IPS-NIHi7 (cell line): ENCODE data around the gene PAOX.

ENCODE experiments used
- DNase-seq: peaks from one replicate; pipeline ENCODE4 v3.0.0; 2012; ENCODE audit warnings: mixed read lengths; ENCODE audit errors: extremely low spot score

The PAOX gene

DNA sequence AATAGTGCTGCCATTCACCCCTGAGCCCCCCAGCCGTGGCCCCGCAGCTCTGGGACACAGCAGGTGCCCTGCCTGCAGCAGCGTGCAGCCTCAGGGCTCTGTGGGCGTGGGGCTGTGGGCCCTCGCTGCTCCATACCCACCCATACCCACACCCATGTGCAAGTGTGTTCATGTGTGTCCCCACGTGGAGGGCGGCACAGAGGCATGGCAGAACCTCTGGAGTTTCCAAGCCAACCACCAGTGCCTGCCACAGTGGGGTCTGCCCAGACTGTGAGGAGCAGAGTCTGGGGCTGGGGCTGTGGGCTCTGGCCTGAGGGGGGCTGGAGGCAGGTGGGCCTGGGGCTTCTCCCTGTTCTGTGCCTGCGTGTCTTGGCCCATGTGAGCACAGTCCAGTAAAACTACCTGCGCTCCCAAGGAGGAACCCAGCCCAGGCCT, 29.5 kb upstream of the PAOX start:
- DNase-seq = no peak

GRCh38 chr10:133350283-133350949, 28.6 kb upstream of the PAOX start:
- no peak for DNase-seq

DNA sequence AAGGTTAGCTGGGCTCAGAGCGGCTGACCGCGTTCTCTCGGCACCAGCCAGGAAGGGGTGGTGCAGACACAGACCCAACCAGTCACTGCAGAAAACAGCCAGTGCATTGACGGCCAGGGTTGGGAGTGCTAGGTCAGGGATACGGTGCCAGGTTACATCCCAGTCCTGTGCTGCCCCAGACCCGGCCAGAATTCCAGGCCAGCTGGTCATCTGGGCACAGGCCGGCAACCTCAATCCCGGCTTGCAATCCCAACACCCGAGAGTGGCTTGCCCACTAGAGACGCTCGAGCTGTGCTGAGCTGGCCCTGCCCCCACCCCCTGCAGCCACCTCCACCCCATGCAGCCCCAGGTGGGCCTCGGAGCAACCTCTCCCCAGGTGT, 28.1 kb upstream of the PAOX start:
- no peak for DNase-seq

DNA sequence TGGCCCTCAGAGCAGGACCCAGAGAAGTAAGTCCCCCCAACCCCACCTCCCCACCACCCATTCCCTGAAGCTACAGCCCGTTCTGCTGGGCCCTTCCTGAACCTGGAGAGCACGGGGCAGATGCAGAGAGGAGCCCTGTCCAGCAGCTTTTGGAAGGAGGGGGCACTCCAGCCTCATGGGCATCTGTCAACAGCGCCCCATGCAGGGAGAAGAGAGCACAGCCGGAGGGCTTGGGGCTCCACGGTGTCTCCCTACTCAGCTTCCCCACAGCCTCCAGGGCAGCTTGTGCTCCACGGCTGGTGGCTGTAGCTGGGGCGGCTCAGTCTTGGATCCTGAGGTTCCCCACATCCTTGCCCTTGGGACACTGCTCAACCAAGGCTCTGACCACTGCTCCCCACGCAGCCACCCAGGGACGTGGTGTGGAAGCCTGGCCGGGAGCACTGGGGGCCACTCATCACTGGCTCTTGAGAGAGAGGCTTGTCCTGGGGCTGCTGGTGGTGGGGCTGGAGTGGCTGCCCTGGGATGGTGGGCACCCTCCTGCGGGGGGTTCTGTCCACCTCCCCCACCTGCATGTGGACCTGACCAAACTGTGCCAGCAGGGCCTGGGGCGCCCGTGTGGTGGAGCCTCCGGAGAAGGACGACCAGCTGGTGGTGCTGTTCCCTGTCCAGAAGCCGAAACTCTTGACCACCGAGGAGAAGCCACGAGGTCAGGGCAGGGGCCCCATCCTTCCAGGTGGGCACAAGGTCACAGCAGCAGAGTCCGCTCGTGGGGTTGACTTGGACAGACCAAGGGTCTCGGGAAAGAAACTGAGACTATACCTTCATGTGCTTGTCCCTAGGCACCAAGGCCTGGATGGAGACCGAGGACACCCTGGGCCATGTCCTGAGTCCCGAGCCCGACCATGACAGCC, 27.4 kb upstream of the PAOX start:
- peak; percentile 60 for DNase-seq

- no peak for DNase-seq
These were observed 25.7 kb upstream of the PAOX start for GRCh38 chr10:133353202-133353959.

DNA sequence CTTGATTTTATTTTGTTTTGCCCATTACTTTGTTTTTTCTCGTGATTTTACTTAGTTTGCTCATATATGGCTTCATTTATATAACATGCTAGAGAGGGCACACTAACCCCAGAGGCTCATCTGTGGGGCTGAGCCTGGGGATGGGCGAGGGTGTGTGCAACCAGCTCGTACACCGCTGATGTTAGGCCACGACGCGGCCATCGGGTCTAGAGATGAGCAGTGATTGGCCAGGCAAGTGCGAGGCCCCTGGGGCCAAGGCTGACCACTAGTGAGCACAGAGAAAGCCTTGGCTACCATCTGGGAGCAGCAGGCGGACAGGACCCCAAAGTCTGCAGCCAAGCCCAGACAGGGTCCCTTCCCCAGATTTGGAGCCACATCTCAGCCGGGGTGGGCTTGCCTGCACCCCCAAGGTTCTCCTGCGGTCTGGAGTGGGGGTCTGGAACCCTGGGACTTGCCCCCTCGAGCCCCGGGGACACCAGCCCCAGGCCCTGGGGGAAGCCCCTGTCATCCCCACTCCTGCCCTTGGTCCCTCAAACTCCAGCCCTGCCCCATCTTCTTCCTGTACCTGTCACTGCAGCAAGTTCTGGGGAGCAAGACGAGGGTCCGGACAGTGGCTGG, 25.0 kb upstream of the PAOX start:
- DNase-seq = no peak

- no peak for DNase-seq
These were observed 24.3 kb upstream of the PAOX start for GRCh38 chr10:133354672-133355240.

DNA sequence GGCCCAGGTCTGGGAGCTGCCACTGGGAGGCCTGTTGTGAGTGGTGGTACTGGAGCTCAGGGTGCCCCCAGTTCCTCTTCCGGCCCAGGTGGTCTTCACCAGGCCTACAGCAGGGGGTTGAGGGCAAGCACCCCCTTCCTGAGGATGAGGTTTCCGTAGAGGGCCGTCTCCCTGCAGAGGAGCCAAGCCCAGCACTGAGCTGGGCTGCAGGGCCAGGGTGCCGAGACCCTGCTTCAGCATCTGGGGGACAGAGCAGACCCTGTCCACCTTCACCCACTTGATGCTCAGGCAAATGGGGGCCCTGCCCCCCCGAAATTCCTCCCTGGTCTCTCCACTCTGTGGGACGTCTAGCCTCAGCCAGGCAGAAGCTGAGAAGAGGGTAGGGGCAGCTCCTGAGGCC, 23.8 kb upstream of the PAOX start:
- DNase-seq = no peak

DNA sequence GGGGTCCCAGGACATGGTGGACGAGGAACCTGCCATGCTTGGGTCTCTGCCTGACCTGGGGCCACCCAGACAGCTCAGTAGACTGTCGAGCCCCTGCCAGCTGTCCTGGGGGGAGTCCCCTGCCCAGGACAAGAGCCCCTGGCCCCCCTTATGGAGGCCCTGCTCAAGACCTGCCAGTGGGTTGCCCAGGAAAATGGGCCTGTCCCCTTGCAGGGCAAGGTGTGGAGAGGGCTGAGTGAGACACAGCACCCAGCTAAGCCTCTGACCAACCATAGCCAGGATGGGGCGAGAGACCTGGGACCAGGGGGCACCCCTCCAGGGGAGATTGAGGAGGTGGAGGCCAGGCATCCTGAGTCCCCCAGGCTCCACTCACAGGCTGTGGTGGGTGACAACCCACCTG, 23.1 kb upstream of the PAOX start:
- no peak for DNase-seq

DNA sequence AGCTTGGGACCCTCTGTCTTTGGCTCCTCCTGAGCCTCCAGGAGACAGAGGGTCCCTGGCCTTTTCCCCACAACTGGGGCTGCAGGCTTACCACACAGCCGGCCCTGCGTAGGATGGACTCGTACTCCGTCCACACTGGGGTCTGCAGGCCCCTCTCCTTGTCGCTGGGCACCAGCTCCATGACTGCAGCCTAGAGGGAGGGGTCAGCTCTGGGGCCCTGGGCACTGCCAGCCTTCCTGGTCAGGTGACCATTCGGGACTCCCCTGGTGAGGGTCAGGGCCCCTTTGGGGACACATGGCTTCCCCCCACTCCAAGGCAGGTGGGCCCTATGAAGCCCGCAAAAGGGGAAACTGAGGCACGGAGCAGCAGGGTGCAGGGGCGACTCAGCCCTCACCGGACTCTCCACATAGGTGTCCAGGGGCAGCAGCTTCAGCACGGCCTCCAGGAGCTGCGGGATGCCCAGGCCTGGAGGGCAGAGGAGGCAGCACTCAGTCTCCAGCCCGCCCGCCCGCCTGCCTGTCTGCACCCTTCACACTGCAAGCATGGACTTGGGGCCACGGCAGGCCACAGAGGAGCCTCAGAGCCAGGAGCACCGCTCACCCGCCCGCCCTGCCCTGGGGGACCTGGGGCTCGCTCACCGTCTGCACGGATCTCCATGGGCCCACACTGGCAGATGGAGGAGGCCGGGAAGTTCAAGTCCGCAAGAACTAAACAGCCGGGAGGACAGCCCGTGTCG, 22.3 kb upstream of the PAOX start:
- DNase-seq = no peak

GRCh38 chr10:133357285-133358161, 21.5 kb upstream of the PAOX start, which contains the start of gene FUOM:
TSS of gene FUOM (minus strand) at chr10:133358019. CDS start at chr10:133358007, 12 bp downstream.
- DNase-seq = peak; percentile 99

DNA sequence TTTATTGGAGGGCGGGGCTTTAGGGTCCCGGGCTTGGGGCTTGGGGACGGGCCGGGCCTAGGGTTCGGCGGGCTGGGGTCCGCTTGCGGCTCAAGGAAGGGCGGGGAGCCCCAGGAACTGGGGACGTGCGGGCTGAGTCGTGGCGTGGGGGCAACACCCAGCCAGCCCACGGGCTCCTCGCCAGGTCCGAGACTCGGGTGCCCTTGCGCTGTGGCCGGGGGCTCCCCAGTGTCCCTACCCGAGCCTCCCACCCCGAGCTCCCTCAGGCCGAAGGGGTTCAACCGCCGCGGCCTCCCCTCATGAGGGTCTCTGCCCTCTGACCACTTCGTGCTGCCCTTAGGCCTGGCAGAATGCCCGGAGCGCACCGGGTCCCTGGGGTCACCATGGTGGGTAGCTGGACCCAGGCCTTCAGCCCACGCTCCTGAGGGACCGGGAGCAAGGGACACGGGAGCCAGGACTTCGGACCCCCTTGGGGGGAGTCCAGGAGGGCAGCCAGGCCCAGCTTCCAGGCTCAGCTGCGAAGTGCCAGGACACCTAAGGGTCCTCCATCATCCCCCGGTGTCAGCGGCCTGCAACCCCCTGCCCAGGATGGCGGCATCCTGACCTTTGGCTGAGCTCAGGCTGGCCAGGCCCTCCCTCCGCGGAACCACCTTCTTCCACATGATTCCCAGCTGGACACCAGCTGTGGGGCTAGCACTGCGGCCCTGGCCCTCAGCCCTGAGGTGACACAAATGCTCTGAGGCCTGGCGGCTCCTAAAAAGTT, 20.7 kb upstream of the PAOX start:
- no peak for DNase-seq

- no peak for DNase-seq
These were observed 20.1 kb upstream of the PAOX start for GRCh38 chr10:133358925-133359310.

DNA sequence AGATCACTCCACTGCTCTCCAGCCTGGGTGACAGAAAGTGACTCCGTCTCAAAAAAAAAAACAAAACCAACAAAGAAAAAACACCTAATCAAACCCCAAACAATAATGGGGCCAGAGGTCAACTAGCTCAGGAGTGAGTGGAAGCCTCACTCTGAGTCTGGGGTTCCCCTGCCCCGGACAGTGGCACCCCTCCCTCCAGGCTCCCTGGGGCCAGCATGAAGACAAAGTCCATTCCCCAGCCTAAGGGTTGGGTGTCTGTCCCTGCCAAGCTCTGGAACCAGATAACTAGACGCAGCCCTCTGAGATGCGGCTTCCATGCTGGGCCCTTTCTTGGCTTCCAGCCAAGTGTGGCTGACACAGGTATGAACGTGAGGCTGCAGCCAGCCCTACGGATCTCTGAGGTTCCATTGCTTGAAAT, 19.5 kb upstream of the PAOX start:
- no peak for DNase-seq

DNA sequence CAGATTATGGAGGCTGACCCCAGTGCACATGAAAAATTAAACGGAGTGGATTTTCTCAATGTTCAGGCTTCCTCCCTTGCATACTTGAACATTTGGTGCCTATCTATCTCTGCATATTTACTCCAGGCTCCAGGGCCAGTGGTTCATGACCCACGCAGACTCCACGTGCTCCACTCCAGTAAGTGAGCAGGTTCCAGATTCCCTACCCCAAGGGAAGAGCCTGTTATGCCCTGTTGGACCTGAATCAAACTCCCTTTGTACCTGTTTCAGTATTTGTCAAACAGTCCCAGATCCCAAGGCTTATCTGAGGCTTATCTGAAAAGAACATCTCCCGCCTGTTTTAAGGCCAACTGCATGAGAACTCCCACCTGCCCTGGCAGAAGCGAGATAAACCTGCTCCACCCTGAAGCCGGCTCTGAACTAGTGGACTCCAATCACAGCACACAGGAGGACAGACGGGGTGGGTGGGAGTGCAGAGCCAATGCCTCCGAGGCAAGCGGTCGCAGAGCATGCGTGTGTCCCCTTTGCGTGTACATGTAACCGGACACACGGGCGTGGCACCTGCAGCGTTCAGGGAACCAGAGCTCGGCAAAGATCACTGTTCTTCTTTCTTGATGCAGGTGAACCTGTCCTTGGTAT, 19.0 kb upstream of the PAOX start:
- no peak for DNase-seq

- DNase-seq = no peak
These were observed 17.8 kb upstream of the PAOX start for GRCh38 chr10:133361227-133361626.

DNA sequence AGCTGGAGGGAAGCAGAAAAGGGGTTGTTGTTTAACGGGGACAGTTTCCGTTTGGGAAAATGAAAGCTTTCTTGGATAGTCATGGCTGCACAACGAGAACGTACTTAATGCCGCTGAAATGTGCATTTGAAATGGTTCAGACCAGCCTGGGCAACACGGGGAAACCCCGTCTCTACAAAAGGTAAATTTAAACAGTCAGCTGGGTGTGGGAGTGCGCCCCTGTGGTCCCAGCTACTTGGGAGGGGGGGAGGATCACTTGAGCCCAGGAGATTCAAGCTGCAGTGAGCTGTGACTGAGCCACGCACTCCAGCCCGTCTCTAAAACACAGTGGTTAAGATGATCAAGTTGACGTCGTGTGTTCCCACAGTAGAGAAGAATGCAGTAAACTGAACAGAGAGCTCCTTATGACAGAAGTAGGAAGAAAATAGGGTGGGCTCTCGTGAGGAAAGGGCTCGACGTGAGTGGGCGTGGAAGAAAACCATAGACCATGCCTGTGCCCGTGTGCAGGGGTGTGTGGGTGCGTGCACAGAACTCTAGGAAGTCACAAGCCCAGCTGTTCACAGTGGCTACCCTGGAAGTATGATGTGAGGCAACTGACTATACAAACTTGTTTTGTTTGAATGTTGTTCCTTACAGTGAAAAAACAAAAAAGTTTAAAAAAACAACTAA, 17.2 kb upstream of the PAOX start:
- DNase-seq = no peak

DNA sequence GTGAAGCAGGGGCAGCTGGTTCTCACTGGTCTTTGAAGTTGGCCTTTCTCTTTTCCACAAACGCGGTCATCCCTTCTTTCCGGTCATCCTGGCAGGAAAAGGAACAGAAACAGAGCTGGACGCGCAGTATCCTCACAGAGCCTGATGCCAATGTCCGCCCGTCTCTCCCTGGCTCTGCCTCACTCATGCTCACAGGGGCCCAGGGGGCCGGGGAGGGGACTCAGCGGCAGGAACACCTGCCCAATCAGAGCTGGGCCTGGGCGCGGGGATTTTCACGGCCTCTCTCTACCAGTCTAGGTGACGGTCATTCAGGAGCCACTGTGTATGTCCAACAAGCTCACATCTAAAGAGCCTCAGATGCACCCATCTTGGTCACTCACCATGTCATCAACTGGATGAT, 16.2 kb upstream of the PAOX start:
- DNase-seq = no peak
